H1 (cell line): Measurements from ENCODE around the gene CNTN5. TPM values are rescaled to one million over a fixed set of nuclear protein-coding genes. Genes with fewer than 3 reads are reported as not detected.

Experiments
- CTCF ChIA-PET: fragments of 300-600 bp; sonication (Branson Sonifier 250); formaldehyde crosslinking; loops from one replicate; lab custom pipeline; 2021; ENCODE audit not compliant: partially characterized antibody; lab: Charles Lee
- POLR2A ChIA-PET: fragments of 300-600 bp; sonication (Branson Sonifier 250); formaldehyde crosslinking; loops from one replicate; lab custom pipeline; 2021; ENCODE audit warnings: inconsistent platforms; ENCODE audit not compliant: partially characterized antibody; lab: Charles Lee
- DNase-seq, 2 experiments: peaks; one replicate each; pipeline versions ENCODE4 v3.0.0 to v3.0.0-alpha.2; 2010 to 2022; ENCODE audit warnings: low spot score in 2 of 2, low read depth in 1 of 2, mixed read lengths in 1 of 2
- FAIRE-seq: peaks from 2 replicates; lab custom pipeline; 2011; peaks lifted over from hg19 to GRCh38; lab: Jason Lieb, UNC
- H2AFZ ChIP-seq: 2 replicates; pipeline ENCODE4 v1.8.1; 2012; ENCODE audit warnings: low read length, inconsistent platforms
- H2AK5ac ChIP-seq: 2 replicates; pipeline ENCODE4 v1.6.1; 2013; ENCODE audit warnings: low read depth, low read length
- H2BK120ac ChIP-seq: replicated peaks from 2 replicates; pipeline ENCODE3; 2013; ENCODE audit warnings: low read depth, low read length, inconsistent platforms
- H2BK12ac ChIP-seq: 2 replicates; pipeline ENCODE4 v1.6.1; 2013; ENCODE audit warnings: low read depth, low read length
- H2BK15ac ChIP-seq: 2 replicates; pipeline ENCODE4 v1.6.1; 2013; ENCODE audit warnings: low read length
- H2BK20ac ChIP-seq: 2 replicates; pipeline ENCODE4 v1.6.1; 2013; ENCODE audit warnings: low read length
- H2BK5ac ChIP-seq: 2 replicates; pipeline ENCODE4 v1.6.1; 2013; ENCODE audit warnings: low read depth, low read length
- H3K14ac ChIP-seq: 2 replicates; pipeline ENCODE4 v1.6.1; 2013; ENCODE audit warnings: inconsistent platforms; ENCODE audit not compliant: insufficient read length
- H3K18ac ChIP-seq: 2 replicates; pipeline ENCODE4 v1.6.1; 2013; ENCODE audit warnings: low read length; ENCODE audit errors: extremely low read depth
- H3K23ac ChIP-seq: 2 replicates; pipeline ENCODE4 v1.6.1; 2013; ENCODE audit warnings: inconsistent platforms; ENCODE audit not compliant: insufficient read length
- H3K23me2 ChIP-seq: 2 replicates; pipeline ENCODE4 v1.6.1; 2013; ENCODE audit warnings: low read depth, low read length
- H3K27ac ChIP-seq: 2 replicates; pipeline ENCODE4 v1.6.1; 2011; ENCODE audit warnings: low read depth, low read length, inconsistent platforms
- H3K27me3 ChIP-seq, 4 experiments: replicated peaks in 1 of 4; 1 replicate in 1 of 4; 2 replicates in 3 of 4; pipeline versions ENCODE4 v1.6.1 to v1.8.1; 2011 to 2013; ENCODE audit warnings: low read length in 3 of 4, mild to moderate bottlenecking in 3 of 4, inconsistent platforms in 2 of 4, mixed read lengths in 2 of 4, moderate library complexity in 1 of 4; ENCODE audit not compliant: control insufficient read depth in 3 of 4, insufficient read depth in 3 of 4; ENCODE audit errors: extremely low read depth in 1 of 4
- H3K36me3 ChIP-seq, 4 experiments: 2 replicates each; pipeline versions ENCODE4 v1.6.1 to v1.8.1; 2011 to 2013; ENCODE audit warnings: mild to moderate bottlenecking in 4 of 4, low read length in 3 of 4, moderate library complexity in 2 of 4, control low read depth in 1 of 4, inconsistent platforms in 1 of 4; ENCODE audit not compliant: insufficient read depth in 4 of 4, control insufficient read depth in 2 of 4
- H3K4ac ChIP-seq: replicated peaks from 2 replicates; pipeline ENCODE3; 2013; ENCODE audit warnings: low read length, low read depth, mixed read lengths, inconsistent platforms; ENCODE audit not compliant: insufficient read length
- H3K4me1 ChIP-seq, 4 experiments: replicated peaks in 1 of 4; 1 replicate in 1 of 4; 2 replicates in 3 of 4; pipeline versions ENCODE4 v1.6.1 to v1.8.1; 2011 to 2013; ENCODE audit warnings: low read length in 3 of 4, inconsistent platforms in 2 of 4, mixed read lengths in 1 of 4; ENCODE audit not compliant: insufficient read depth in 4 of 4, control insufficient read depth in 3 of 4
- H3K4me2 ChIP-seq, 2 experiments: 2 replicates each; pipeline versions ENCODE4 v1.6.1 to v1.8.1; 2011 to 2013; ENCODE audit warnings: low read depth in 2 of 2, low read length in 2 of 2, control low read depth in 1 of 2, inconsistent platforms in 1 of 2, mild to moderate bottlenecking in 1 of 2; ENCODE audit not compliant: insufficient read depth in 1 of 2
- H3K4me3 ChIP-seq, 4 experiments: fragments of 200-600, 300-600 bp in 1 of 4; sonication (generic), shearing (Covaris generic), sonication (Bioruptor Twin) in 1 of 4; 2 replicates each; pipeline versions ENCODE4 v1.5.1 to v1.8.1; 2011 to 2016; ENCODE audit warnings: low read length in 4 of 4, low read depth in 3 of 4, control low read depth in 2 of 4, inconsistent platforms in 2 of 4, mild to moderate bottlenecking in 2 of 4, mixed read lengths in 1 of 4, moderate library complexity in 1 of 4; ENCODE audit not compliant: insufficient read depth in 2 of 4; ENCODE audit errors: extremely low read depth in 1 of 4
- H3K56ac ChIP-seq: replicated peaks from 2 replicates; pipeline ENCODE3; 2013; ENCODE audit warnings: low read depth, mild to moderate bottlenecking, mixed read lengths, low read length, inconsistent platforms; ENCODE audit not compliant: insufficient read length
- H3K79me1 ChIP-seq: 2 replicates; pipeline ENCODE4 v1.6.1; 2013; ENCODE audit warnings: low read depth, low read length, control low read depth
- H3K79me2 ChIP-seq, 2 experiments: 2 replicates each; pipeline versions ENCODE4 v1.6.1 to v1.8.1; 2012 to 2013; ENCODE audit warnings: low read length in 2 of 2, mild to moderate bottlenecking in 2 of 2, inconsistent platforms in 1 of 2; ENCODE audit not compliant: insufficient read depth in 2 of 2, control insufficient read depth in 1 of 2
- H3K9ac ChIP-seq, 4 experiments: replicated peaks in 1 of 4; 1 replicate in 1 of 4; 2 replicates in 3 of 4; pipeline versions ENCODE4 v1.6.1 to v1.8.1; 2011 to 2013; ENCODE audit warnings: low read depth in 3 of 4, low read length in 3 of 4, control low read depth in 2 of 4, mild to moderate bottlenecking in 2 of 4, moderate library complexity in 2 of 4, inconsistent platforms in 1 of 4; ENCODE audit errors: extremely low read depth in 1 of 4
- H3K9me3 ChIP-seq, 2 experiments: 2 replicates each; pipeline versions ENCODE4 v1.6.1 to v1.8.1; 2012 to 2013; ENCODE audit warnings: mild to moderate bottlenecking in 2 of 2, moderate library complexity in 2 of 2, control low read depth in 1 of 2, inconsistent platforms in 1 of 2, low read depth in 1 of 2, low read length in 1 of 2, mixed read lengths in 1 of 2; ENCODE audit not compliant: insufficient read depth in 2 of 2
- H4K20me1 ChIP-seq, 2 experiments: replicated peaks in 1 of 2; 2 replicates each; pipeline versions ENCODE3 to v1.8.1; 2011 to 2013; ENCODE audit warnings: inconsistent platforms in 2 of 2, low read length in 2 of 2, mild to moderate bottlenecking in 1 of 2; ENCODE audit not compliant: insufficient read depth in 2 of 2, control insufficient read depth in 1 of 2
- H4K5ac ChIP-seq: 2 replicates; pipeline ENCODE4 v1.6.1; 2013; ENCODE audit warnings: low read length, low read depth, mixed read lengths, inconsistent platforms; ENCODE audit not compliant: insufficient read length
- H4K8ac ChIP-seq: 2 replicates; pipeline ENCODE4 v1.8.0; 2013; ENCODE audit warnings: mild to moderate bottlenecking, moderate library complexity, low read length, inconsistent platforms; ENCODE audit not compliant: insufficient read depth; ENCODE audit errors: extremely low read depth
- H4K91ac ChIP-seq: replicated peaks from 2 replicates; pipeline ENCODE3; 2013; ENCODE audit warnings: low read length, mixed read lengths, inconsistent platforms; ENCODE audit not compliant: insufficient read length
- CEBPB ChIP-seq: IDR thresholded peaks from 2 replicates; pipeline ENCODE4 v1.6.1; 2012; ENCODE audit warnings: low read depth, low read length
- CTBP2 ChIP-seq: IDR thresholded peaks from 2 replicates; pipeline ENCODE4 v1.7.0; 2011; ENCODE audit warnings: borderline replicate concordance, mild to moderate bottlenecking, moderate library complexity, mixed read lengths, low read length; ENCODE audit not compliant: insufficient read depth, insufficient read length
- EGR1 ChIP-seq: IDR thresholded peaks from 2 replicates; pipeline ENCODE4 v1.6.1; 2011; ENCODE audit warnings: low read depth, low read length, borderline replicate concordance
- KDM5A ChIP-seq: fragments of 200-600 bp; IDR thresholded peaks from 2 replicates; pipeline ENCODE4 v1.7.1; 2012; ENCODE audit warnings: mild to moderate bottlenecking, low read length, inconsistent platforms, mixed read lengths
- RAD21 ChIP-seq, 2 experiments: IDR thresholded peaks in 1 of 2; conservative IDR thresholded peaks in 1 of 2; 2 replicates each; pipeline ENCODE4 v1.6.1; 2011; ENCODE audit warnings: low read depth in 2 of 2, low read length in 2 of 2, improper control_type of control experiment in 1 of 2, inconsistent platforms in 1 of 2, mild to moderate bottlenecking in 1 of 2, moderate library complexity in 1 of 2
- RBBP5 ChIP-seq: IDR thresholded peaks from 2 replicates; pipeline ENCODE4 v1.7.1; 2012; ENCODE audit warnings: low read depth, mild to moderate bottlenecking, inconsistent platforms, low read length, moderate library complexity, borderline replicate concordance
- RNF2 ChIP-seq: fragments of 200-900, 300-1000 bp; sonication (generic); IDR thresholded peaks from 2 replicates; pipeline ENCODE4 v1.7.1; 2016; ENCODE audit warnings: borderline replicate concordance, low read depth, mild to moderate bottlenecking, antibody characterized with exemption, low read length; ENCODE audit not compliant: poor library complexity, severe bottlenecking; ENCODE audit errors: missing control alignments
- USF2 ChIP-seq: IDR thresholded peaks from 2 replicates; pipeline ENCODE4 v1.6.1; 2011; ENCODE audit warnings: low read length, improper control_type of control experiment
- WGBS, 2 experiments: shearing (Covaris generic) in 1 of 2; methylation state at CpG; one replicate each; pipeline versions ENCODE4 v1.1.6 to v1.1.7; 2013 to 2015; ENCODE audit warnings: low lambda C conversion rate in 2 of 2, mixed read lengths in 2 of 2, inconsistent platforms in 1 of 2, low coverage in 1 of 2, missing lambda C conversion rate in 1 of 2; ENCODE audit not compliant: insufficient replicate concordance in 2 of 2, insufficient coverage in 1 of 2, insufficient read length in 1 of 2; ENCODE audit errors: extremely low coverage in 1 of 2, missing lambda C conversion rate in 1 of 2; 5-methylcytosine and 5-hydroxymethylcytosine counted together
- polyA plus RNA-seq, 7 experiments: library from polyadenylated mRNA; depleted of rRNA in 3 of 7; stranded (reverse) in 5 of 7; unstranded in 2 of 7; fragments of >200 nt in 5 of 7; fragments of 200-250 nt in 2 of 7; gene quantifications; 1 replicate in 5 of 7; 2 replicates in 1 of 7; 4 replicates in 1 of 7; pipeline versions ENCODE4 v1.2.1 to v1.2.3, GENCODE V29; 2011 to 2013; ENCODE audit warnings: missing spikeins in 2 of 7, mixed read lengths in 2 of 7
- total RNA-seq: library from RNA; stranded (reverse); fragmentation: NEBNext Ultra II Directional; extraction: Animal tissue kit (Norgen Biotek cat#: 25700); gene quantifications from 2 replicates; pipeline ENCODE4 v1.2.1, GENCODE V29; 2021

CNTN5 gene
- total and polyA plus RNA-seq, 2 of the 8 experiments (the other 6 are each of a cell fraction or from before 2014, with no cell fraction given): not detected

- H4K91ac ChIP-seq: no peak overlapping the region
- H2BK12ac ChIP-seq: no peak overlapping the region
- FAIRE-seq: no peak
- no peak overlapping the region for H3K9ac ChIP-seq
- H3K79me1 ChIP-seq: no peaks in the 10 kb centered on the region
- no peak overlapping the region for H3K14ac ChIP-seq
- WGBS, 2 experiments: 90% methylated on average over 4 of the region's 4 CpGs; no CpG with 5 or more reads in 1 of the 2 experiments
- H3K79me2 ChIP-seq: no peaks in the 10 kb centered on the region
- no peaks in the 10 kb centered on the region for H3K23me2 ChIP-seq
- no peak overlapping the region for H4K5ac ChIP-seq
- H3K9me3 ChIP-seq: no peaks in the 10 kb centered on the region
- DNase-seq: no peak
- no peak overlapping the region for H2BK5ac ChIP-seq
- H2BK15ac ChIP-seq: no peak overlapping the region
- H3K27me3 ChIP-seq: no peaks in the 10 kb centered on the region
- no peak overlapping the region for H3K23ac ChIP-seq
- H3K4me3 ChIP-seq: no peak overlapping the region
- no peak overlapping the region for H4K8ac ChIP-seq
- peaks cover 0 to 11% (median 7%) of the 10 kb centered on the region in 4 experiments; a peak in 4 of 7 replicates for H3K4me1 ChIP-seq
- no peak overlapping the region for H2BK120ac ChIP-seq
- no peak overlapping the region for H2AFZ ChIP-seq
- H3K27ac ChIP-seq: no peak overlapping the region
- peaks cover 0 to 1% of the 10 kb centered on the region in 2 experiments for H4K20me1 ChIP-seq
- CTCF ChIA-PET: interaction anchor here (0.6 to 1.2 kb wide), 3 partner anchors 14 to 1243 kb away, joined by 3 to 4 read pairs (median 3); no protein-coding TSS in a partner anchor
- no peaks in the 10 kb centered on the region for H3K36me3 ChIP-seq
- TF ChIP-seq RBBP5: no peak
- no peak for TF ChIP-seq RAD21 (IDR thresholded peaks at IDR 0.05 in 1 of 2, conservative IDR thresholded peaks at IDR 0.05 in 1 of 2; ENCODE audit: low read depth in 2 of 2, low read length in 2 of 2)
- no peak for TF ChIP-seq EGR1
- TF ChIP-seq RNF2: no peak
- TF ChIP-seq KDM5A: no peak
- TF ChIP-seq CTBP2: no peak
- no peak for TF ChIP-seq USF2
- TF ChIP-seq CEBPB: no peak
- TF ChIP-seq, all 59 proteins: peak for 0
- POLR2A ChIA-PET: no interaction called here
- Histone ChIP-seq H3K18ac (no peak overlapping the region), H3K56ac (no peak overlapping the region), H2AK5ac (no peak overlapping the region), H3K4ac (no peak overlapping the region), H2BK20ac (no peak overlapping the region), H3K4me2 (peak overlapping the region in 1 of 2 experiments; percentile 35; a peak in 1 of 4 replicates)
Observed at GRCh38 chr11:100105255-100105981, 1084.7 kb downstream of the CNTN5 start.
